Spleen (tissue), 11 donors: ENCODE results near the gene TFAP2C. TPM values are rescaled to one million over a fixed set of nuclear protein-coding genes. Genes with fewer than 3 reads are reported as not detected.

Experiments
- DNase-seq: peaks from one replicate; pipeline ENCODE4 v3.0.0-alpha.2; 2020
- H3K27ac ChIP-seq, 8 donors: fragments of 200-600 bp; sonication (generic) in 7 of 8; 1 replicate in 4 of 8; 2 replicates in 4 of 8; pipeline versions ENCODE4 v1.5.0 to v1.8.0; 2016 to 2021; ENCODE audit warnings: inconsistent platforms in 4 of 8, mild to moderate bottlenecking in 4 of 8, moderate library complexity in 1 of 8
- H3K27me3 ChIP-seq, 7 donors: fragments of 200-600 bp; sonication (generic) in 6 of 7; replicated peaks in 1 of 7; 1 replicate in 4 of 7; 2 replicates in 3 of 7; pipeline versions ENCODE4 v1.5.0 to v1.8.0; 2016 to 2021; ENCODE audit warnings: inconsistent platforms in 3 of 7, mild to moderate bottlenecking in 1 of 7
- H3K36me3 ChIP-seq, 6 donors: fragments of 200-600 bp; sonication (generic) in 5 of 6; 1 replicate in 4 of 6; 2 replicates in 2 of 6; pipeline versions ENCODE4 v1.5.0 to v1.8.0; 2016 to 2021; ENCODE audit warnings: inconsistent platforms in 2 of 6
- H3K4me1 ChIP-seq, 6 donors: fragments of 200-600 bp; sonication (generic) in 5 of 6; 1 replicate in 3 of 6; 2 replicates in 3 of 6; pipeline versions ENCODE4 v1.5.0 to v1.8.0; 2016 to 2021; ENCODE audit warnings: inconsistent platforms in 3 of 6
- H3K4me3 ChIP-seq, 8 donors: fragments of 200-600 bp; sonication (generic) in 7 of 8; 1 replicate in 4 of 8; 2 replicates in 4 of 8; pipeline versions ENCODE4 v1.5.0 to v1.8.0; 2016 to 2021; ENCODE audit warnings: inconsistent platforms in 4 of 8, mild to moderate bottlenecking in 4 of 8, moderate library complexity in 2 of 8
- H3K9me3 ChIP-seq, 8 donors: fragments of 200-600 bp; sonication (generic) in 7 of 8; 1 replicate in 4 of 8; 2 replicates in 4 of 8; pipeline versions ENCODE4 v1.5.0 to v1.8.0; 2016 to 2021; ENCODE audit warnings: inconsistent platforms in 4 of 8
- CTCF ChIP-seq, 11 experiments: fragments of 200-600 bp in 7 of 11; fragments of 450-650 bp in 4 of 11; sonication (generic) in 4 of 11; IDR thresholded peaks in 8 of 11; conservative IDR thresholded peaks in 3 of 11; 1 replicate in 7 of 11; 2 replicates in 4 of 11; pipeline versions ENCODE4 v1.4.0 to v1.8.0; 2016 to 2021; ENCODE audit warnings: antibody characterized with exemption in 11 of 11, inconsistent platforms in 4 of 11, mild to moderate bottlenecking in 1 of 11
- POLR2A ChIP-seq, 3 donors: fragments of 450-650 bp; IDR thresholded peaks; one replicate each; pipeline ENCODE4 v1.5.1; 2017; ENCODE audit warnings: antibody characterized with exemption in 3 of 3, mild to moderate bottlenecking in 1 of 3
- POLR2AphosphoS5 ChIP-seq, 3 donors: sonication (generic); formaldehyde crosslinking; IDR thresholded peaks; one replicate each; pipeline ENCODE4 v1.5.1; 2017; ENCODE audit warnings: antibody characterized with exemption in 3 of 3
- WGBS, 5 donors: extraction: QIAGEN DNeasy Blood & Tissue Kit in 3 of 5; methylation state at CpG; one replicate each; pipeline versions ENCODE4 v1.1.5 to v1.1.7; 2013 to 2018; 5-methylcytosine and 5-hydroxymethylcytosine counted together
- intact Hi-C: fragments of 100-400 bp; cut with DNase I; formaldehyde crosslinking; loops from one replicate; pipeline ENCODE4 v1.15.0; 2023; ENCODE audit warnings: low total_unique reads
- polyA plus RNA-seq, 3 donors: library from polyadenylated mRNA; stranded (reverse); fragments of 200-250 nt; gene quantifications; one replicate each; pipeline ENCODE4 v1.2.1, GENCODE V29; 2013
- total RNA-seq, 7 donors: library from RNA; depleted of rRNA in 3 of 7; stranded (reverse); fragments of >200 nt in 3 of 7; fragmentation: NEBNext Ultra II Directional in 4 of 7; extraction: Animal tissue kit (Norgen Biotek cat#: 25700) in 4 of 7; gene quantifications; one replicate each; pipeline versions ENCODE4 v1.1.0 to v1.2.1, GENCODE V29; 2016 to 2021
- donor health status: healthy with polysubstance abuse.
- donor health status: DM: no; HTN: no; CAD: no; lungs with moderate emphysema.
- donor health status: DM: no; HTN: no; CAD: no.
- donor health status: Bipolar disorder and iron deficiency.
- donor health status: healthy.
- donor health status: DM: no; HTN: no; CAD: no.
- donor health status: DM: yes; HTN: yes; CAD: no.

TFAP2C gene
- total and polyA plus RNA-seq, 10 donors = 0.03 to 0.16 (median 0.10) TPM; not detected in 7

DNA sequence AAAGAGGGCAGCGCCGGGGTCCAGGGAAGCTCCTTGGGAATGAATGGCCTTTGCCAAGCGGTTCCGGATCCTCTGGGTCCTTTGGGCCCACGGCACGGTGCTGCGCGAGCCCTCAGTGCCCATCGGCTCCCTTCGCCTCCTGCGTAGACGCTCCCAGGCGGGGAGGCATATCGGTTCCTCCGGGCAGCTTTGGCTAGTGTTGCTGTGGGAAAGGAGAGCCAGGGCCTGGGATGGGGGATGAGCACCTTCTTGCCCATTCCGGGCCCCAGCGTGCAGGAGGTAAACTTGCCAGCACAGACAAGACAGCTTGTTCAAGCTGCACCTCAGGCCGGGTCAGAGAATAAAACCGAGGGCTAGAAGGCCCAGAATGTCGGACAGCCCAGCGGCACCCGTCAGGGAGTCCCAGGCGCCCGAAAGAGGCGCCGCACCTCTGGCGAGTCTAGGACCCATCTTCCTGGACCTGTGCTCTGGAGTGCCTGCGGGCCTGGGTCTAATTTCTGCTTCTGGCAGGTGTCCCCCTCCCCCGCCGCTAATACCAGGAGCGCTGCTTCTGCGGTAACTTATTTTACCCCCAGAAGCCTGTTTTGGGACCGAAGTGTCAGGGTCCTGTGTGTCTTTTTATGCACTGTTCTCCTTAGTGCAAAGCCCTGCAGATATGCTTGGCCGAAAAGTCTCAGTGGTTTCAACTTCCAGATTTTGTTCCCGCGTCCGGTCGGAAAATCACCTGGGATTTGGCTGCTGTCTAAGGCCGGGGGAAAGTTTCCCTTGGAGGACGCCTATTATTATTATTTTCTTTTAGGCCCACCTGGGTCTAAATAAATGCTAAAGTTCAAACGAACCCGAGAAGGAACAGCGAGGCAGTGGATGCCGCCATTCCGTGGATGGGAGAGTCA lies 1.7 kb upstream of the TFAP2C start:
- DNase-seq = no peak
- TF ChIP-seq POLR2AphosphoS5 (IDR thresholded peaks at IDR 0.05) (no peak), POLR2A (IDR thresholded peaks at IDR 0.05) (no peak), CTCF (IDR thresholded peaks at IDR 0.05 in 8 of 11, conservative IDR thresholded peaks at IDR 0.05 in 3 of 11) (no peak)
- peaks cover 21 to 100% (median 82%) of the 10 kb centered on the region in 7 donors for H3K27me3 ChIP-seq
- H3K36me3 ChIP-seq = no peaks in the 10 kb centered on the region
- H3K4me1 ChIP-seq = peaks cover 24 to 53% (median 38%) of the 10 kb centered on the region in 6 donors
- intact Hi-C loops = no loop called here
- no peak overlapping the region for H3K27ac ChIP-seq
- WGBS, 5 donors = 6 to 15% (median 10%) methylated on average over 20 to 45 of the region's 45 CpGs
- no peaks in the 10 kb centered on the region for H3K9me3 ChIP-seq
- H3K4me3 ChIP-seq = peak overlapping the region in 1 of 8 donors; percentile 61

DNA sequence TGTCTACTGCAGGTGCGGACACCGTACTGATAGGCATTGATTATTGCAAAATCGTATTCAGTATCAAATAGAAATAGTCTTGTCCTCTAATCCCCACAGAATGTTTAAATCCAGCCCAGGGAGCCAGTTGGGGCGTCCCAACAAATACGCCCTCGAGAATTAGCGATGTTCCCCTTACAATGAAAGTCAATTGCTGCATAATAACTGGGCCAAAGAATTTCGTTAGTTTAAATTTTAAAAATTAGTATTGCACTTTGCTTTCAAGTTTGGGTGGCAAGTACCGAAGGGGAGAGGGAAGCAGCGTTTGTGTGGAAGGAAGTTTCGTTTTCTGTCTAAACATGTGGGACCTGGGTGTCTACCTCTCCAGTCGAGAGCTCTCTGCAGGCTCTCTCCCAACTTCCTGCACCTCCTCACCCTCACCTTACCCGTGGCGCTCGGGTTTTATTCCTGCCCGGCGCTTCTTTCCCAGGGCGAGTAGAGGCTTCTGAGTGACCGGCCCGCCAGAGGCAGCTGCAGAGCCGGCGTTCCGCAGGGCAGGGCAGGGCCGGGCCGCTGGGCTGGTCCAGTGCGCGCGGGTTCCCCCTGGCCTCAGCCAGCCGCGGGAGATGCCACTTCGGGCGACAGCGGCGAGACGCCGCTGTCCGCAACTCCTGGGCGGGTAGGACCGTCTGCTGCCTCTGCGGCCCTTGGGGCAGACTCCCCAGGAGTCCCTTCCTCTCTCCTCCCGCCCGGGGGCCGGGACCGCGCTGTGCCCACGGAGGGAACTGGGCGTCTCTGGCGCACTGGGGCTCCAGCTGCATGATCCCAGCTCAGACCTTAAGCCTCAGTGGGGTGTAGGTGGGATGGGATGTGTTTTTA lies 862 bp upstream of the TFAP2C start:
- H3K4me1 ChIP-seq = peaks cover 24 to 53% (median 38%) of the 10 kb centered on the region in 6 donors
- WGBS, 5 donors = 4 to 10% (median 4%) methylated on average over 39 to 48 of the region's 48 CpGs
- H3K27me3 ChIP-seq = peaks cover 21 to 100% (median 83%) of the 10 kb centered on the region in 7 donors
- intact Hi-C loops = no loop called here
- TF ChIP-seq POLR2AphosphoS5 (IDR thresholded peaks at IDR 0.05) = no peak
- TF ChIP-seq POLR2A (IDR thresholded peaks at IDR 0.05) = no peak
- no peak for TF ChIP-seq CTCF (IDR thresholded peaks at IDR 0.05 in 8 of 11, conservative IDR thresholded peaks at IDR 0.05 in 3 of 11)
- no peaks in the 10 kb centered on the region for H3K9me3 ChIP-seq
- H3K36me3 ChIP-seq = no peaks in the 10 kb centered on the region
- H3K4me3 ChIP-seq = peak overlapping the region in 7 of 8 donors; percentile 16 to 61 (median 30)
- DNase-seq = no peak
- H3K27ac ChIP-seq = no peak overlapping the region

- TF ChIP-seq POLR2A (IDR thresholded peaks at IDR 0.05) = no peak
- intact Hi-C loops = no loop called here
- no peak overlapping the region for H3K27ac ChIP-seq
- 2 to 3% (median 2%) methylated on average over 36 to 39 of the region's 39 CpGs for WGBS, 5 donors
- H3K4me1 ChIP-seq = peaks cover 24 to 53% (median 38%) of the 10 kb centered on the region in 6 donors
- peaks cover 21 to 100% (median 95%) of the 10 kb centered on the region in 7 donors for H3K27me3 ChIP-seq
- H3K9me3 ChIP-seq = no peaks in the 10 kb centered on the region
- no peak for DNase-seq
- H3K4me3 ChIP-seq = peak overlapping the region in 7 of 8 donors; percentile 16 to 61 (median 30)
- no peaks in the 10 kb centered on the region for H3K36me3 ChIP-seq
These were observed 469 bp downstream of the TFAP2C start for GRCh38 chr20:56629464-56630085.

DNA sequence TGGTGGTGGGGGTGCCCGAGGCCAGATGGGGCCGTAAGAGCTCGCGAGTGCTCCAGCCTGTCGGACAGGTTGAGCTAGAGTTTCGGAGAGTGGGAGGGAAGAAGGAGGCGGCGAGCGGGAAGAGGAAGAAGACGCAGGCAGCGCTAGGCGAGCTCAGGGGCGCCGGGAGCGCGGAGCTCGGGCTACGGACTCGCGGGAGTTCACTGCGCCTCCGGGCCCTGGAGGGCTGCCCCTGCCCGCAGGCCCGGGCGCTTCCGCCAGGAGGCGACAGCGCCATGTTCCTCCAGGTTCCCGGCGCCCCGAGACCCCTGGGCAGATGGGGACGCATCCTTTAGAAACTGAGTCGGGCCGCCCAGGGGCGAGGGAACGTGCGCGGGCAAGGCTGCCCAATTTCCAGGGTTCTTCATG lies 984 bp downstream of the TFAP2C start:
- peak overlapping the region in 5 of 8 donors; percentile 16 to 61 (median 26) for H3K4me3 ChIP-seq
- DNase-seq = no peak
- H3K27ac ChIP-seq = no peak overlapping the region
- peaks cover 21 to 100% (median 98%) of the 10 kb centered on the region in 7 donors for H3K27me3 ChIP-seq
- 1 to 6% (median 3%) methylated on average over 25 to 38 of the region's 38 CpGs for WGBS, 5 donors
- TF ChIP-seq POLR2A (IDR thresholded peaks at IDR 0.05) (no peak), CTCF (IDR thresholded peaks at IDR 0.05 in 8 of 11, conservative IDR thresholded peaks at IDR 0.05 in 3 of 11) (no peak), POLR2AphosphoS5 (IDR thresholded peaks at IDR 0.05) (no peak)
- H3K4me1 ChIP-seq = peaks cover 24 to 53% (median 38%) of the 10 kb centered on the region in 6 donors
- no peaks in the 10 kb centered on the region for H3K36me3 ChIP-seq
- intact Hi-C loops = no loop called here
- no peaks in the 10 kb centered on the region for H3K9me3 ChIP-seq
